Measurements from ENCODE around the gene MYO18B.

GRCh38 chr22:25822344-25822743 is 80.4 kb downstream of the MYO18B start:
- TF ChIP-seq, protein P1, sequence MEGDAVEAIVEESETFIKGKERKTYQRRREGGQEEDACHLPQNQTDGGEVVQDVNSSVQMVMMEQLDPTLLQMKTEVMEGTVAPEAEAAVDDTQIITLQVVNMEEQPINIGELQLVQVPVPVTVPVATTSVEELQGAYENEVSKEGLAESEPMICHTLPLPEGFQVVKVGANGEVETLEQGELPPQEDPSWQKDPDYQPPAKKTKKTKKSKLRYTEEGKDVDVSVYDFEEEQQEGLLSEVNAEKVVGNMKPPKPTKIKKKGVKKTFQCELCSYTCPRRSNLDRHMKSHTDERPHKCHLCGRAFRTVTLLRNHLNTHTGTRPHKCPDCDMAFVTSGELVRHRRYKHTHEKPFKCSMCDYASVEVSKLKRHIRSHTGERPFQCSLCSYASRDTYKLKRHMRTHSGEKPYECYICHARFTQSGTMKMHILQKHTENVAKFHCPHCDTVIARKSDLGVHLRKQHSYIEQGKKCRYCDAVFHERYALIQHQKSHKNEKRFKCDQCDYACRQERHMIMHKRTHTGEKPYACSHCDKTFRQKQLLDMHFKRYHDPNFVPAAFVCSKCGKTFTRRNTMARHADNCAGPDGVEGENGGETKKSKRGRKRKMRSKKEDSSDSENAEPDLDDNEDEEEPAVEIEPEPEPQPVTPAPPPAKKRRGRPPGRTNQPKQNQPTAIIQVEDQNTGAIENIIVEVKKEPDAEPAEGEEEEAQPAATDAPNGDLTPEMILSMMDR (conservative IDR thresholded peaks at IDR 0.05; ENCODE audit: low read depth, low read length), result no peak
- no peak for TF ChIP-seq EZH2 (IDR thresholded peaks at IDR 0.05; ENCODE audit: low read length, unreplicated experiment)
- no peak for TF ChIP-seq EZH2phosphoT487 (IDR thresholded peaks at IDR 0.05; ENCODE audit: borderline replicate concordance, low read length)

All from PC-3 (cell line).